Measurements from ENCODE around the gene ARSH.

Gene ARSH

GRCh38 chrX:3076416-3076991 is 70.2 kb downstream of the ARSH start:
- Histone ChIP-seq H3K4me3 (ENCODE audit: low read length) (no peak overlapping the region), H3K4me1 (ENCODE audit: control insufficient read depth, insufficient read depth, low read length) (no peaks in the 10 kb centered on the region), H3K27me3 (ENCODE audit: control insufficient read depth, insufficient read depth, low read length) (no peaks in the 10 kb centered on the region), H3K27ac (ENCODE audit: low read length) (no peak overlapping the region), H3K9me3 (ENCODE audit: control insufficient read depth, insufficient read depth, low read length) (no peaks in the 10 kb centered on the region), H3K36me3 (ENCODE audit: control insufficient read depth, insufficient read depth, low read length) (no peaks in the 10 kb centered on the region)
- WGBS (ENCODE audit: insufficient coverage, insufficient read length) = no CpG with 5 or more reads among the region's 21 CpGs
- DNase-seq (ENCODE audit: low read depth, low spot score) = no peak

All from iPS DF 6.9 (cell line).